Urinary bladder (tissue), 4 donors: ENCODE results near the gene ARHGEF16. TPM values are rescaled to one million over a fixed set of nuclear protein-coding genes. Genes with fewer than 3 reads are reported as not detected.

Experiments
- DNase-seq: peaks from one replicate; pipeline ENCODE4 v3.0.0-alpha.2; 2015; ENCODE audit errors: extremely low spot score
- H3K27ac ChIP-seq: one replicate; pipeline ENCODE4 v1.5.1; 2013; ENCODE audit warnings: low read depth, mild to moderate bottlenecking, moderate library complexity
- H3K36me3 ChIP-seq: one replicate; pipeline ENCODE4 v1.6.1; 2013; ENCODE audit warnings: mild to moderate bottlenecking, moderate library complexity; ENCODE audit not compliant: insufficient read depth
- H3K4me1 ChIP-seq: one replicate; pipeline ENCODE4 v1.6.1; 2013; ENCODE audit warnings: mild to moderate bottlenecking, moderate library complexity; ENCODE audit not compliant: insufficient read depth
- H3K4me3 ChIP-seq: one replicate; pipeline ENCODE4 v1.5.1; 2013; ENCODE audit warnings: low read depth, low read length
- WGBS: extraction: QIAGEN DNeasy Blood & Tissue Kit; methylation state at CpG from one replicate; pipeline ENCODE4 v1.1.7; 2013; 5-methylcytosine and 5-hydroxymethylcytosine counted together
- polyA plus RNA-seq: library from polyadenylated mRNA; stranded (reverse); fragments of 200-250 nt; gene quantifications from one replicate; pipeline ENCODE4 v1.2.3, GENCODE V29; 2013
- total RNA-seq: library from RNA; depleted of rRNA; stranded (reverse); fragments of >200 nt; gene quantifications from one replicate; pipeline ENCODE4 v1.2.3, GENCODE V29; 2014
- donor health status: healthy with polysubstance abuse.
- donor health status: healthy.

ARHGEF16 gene
- total and polyA plus RNA-seq, 2 donors, result 3.3 to 4.2 TPM

- H3K4me3 ChIP-seq, result no peak overlapping the region
- WGBS, result 67% methylated on average over 9 of the region's 9 CpGs
- no peak overlapping the region for H3K27ac ChIP-seq
- no peak for DNase-seq
- no peaks in the 10 kb centered on the region for H3K4me1 ChIP-seq
- no peaks in the 10 kb centered on the region for H3K36me3 ChIP-seq
These were observed 4.1 kb upstream of the ARHGEF16 start for GRCh38 chr1:3450202-3450863.

GRCh38 chr1:3450983-3451382 lies 3.5 kb upstream of the ARHGEF16 start:
- no peak overlapping the region for H3K27ac ChIP-seq
- DNase-seq, result no peak
- H3K4me3 ChIP-seq, result no peak overlapping the region
- WGBS, result 76% methylated on average over 12 of the region's 12 CpGs
- no peaks in the 10 kb centered on the region for H3K4me1 ChIP-seq
- H3K36me3 ChIP-seq, result no peaks in the 10 kb centered on the region

GRCh38 chr1:3451994-3452865 lies 2.2 kb upstream of the ARHGEF16 start:
- DNase-seq, result no peak
- Histone ChIP-seq H3K27ac (no peak overlapping the region), H3K4me3 (no peak overlapping the region), H3K4me1 (no peaks in the 10 kb centered on the region), H3K36me3 (no peaks in the 10 kb centered on the region)
- WGBS, result 70% methylated on average over 23 of the region's 23 CpGs

GRCh38 chr1:3452866-3453175 lies 1.6 kb upstream of the ARHGEF16 start:
- no peak overlapping the region for H3K27ac ChIP-seq
- 57% methylated on average over 5 of the region's 5 CpGs for whole genome bisulfite sequencing
- DNase-seq, result no peak
- H3K4me3 ChIP-seq, result no peak overlapping the region
- no peaks in the 10 kb centered on the region for H3K4me1 ChIP-seq
- H3K36me3 ChIP-seq, result no peaks in the 10 kb centered on the region

GRCh38 chr1:3453203-3453761 lies 1.2 kb upstream of the ARHGEF16 start:
- Histone ChIP-seq H3K36me3 (no peaks in the 10 kb centered on the region), H3K4me3 (no peak overlapping the region), H3K4me1 (no peaks in the 10 kb centered on the region), H3K27ac (no peak overlapping the region)
- WGBS, result 28% methylated on average over 18 of the region's 18 CpGs
- peak; percentile 40 for DNase-seq

GRCh38 chr1:3454811-3455618 lies 550 bp downstream of the ARHGEF16 start:
- Histone ChIP-seq H3K4me1 (no peaks in the 10 kb centered on the region), H3K36me3 (no peaks in the 10 kb centered on the region), H3K27ac (no peak overlapping the region), H3K4me3 (peak overlapping the region; percentile 42)
- WGBS, result 9% methylated on average over 43 of the region's 46 CpGs
- no peak for DNase-seq

GRCh38 chr1:3455670-3456448 lies 1.4 kb downstream of the ARHGEF16 start:
- no peak for DNase-seq
- 90% methylated on average over 18 of the region's 18 CpGs for WGBS
- no peaks in the 10 kb centered on the region for H3K4me1 ChIP-seq
- no peaks in the 10 kb centered on the region for H3K36me3 ChIP-seq
- no peak overlapping the region for H3K27ac ChIP-seq
- H3K4me3 ChIP-seq, result no peak overlapping the region

- 83% methylated on average over 12 of the region's 12 CpGs for WGBS
- no peaks in the 10 kb centered on the region for H3K36me3 ChIP-seq
- H3K4me3 ChIP-seq, result no peak overlapping the region
- no peak for DNase-seq
- H3K27ac ChIP-seq, result no peak overlapping the region
- no peaks in the 10 kb centered on the region for H3K4me1 ChIP-seq
These were observed 2.0 kb downstream of the ARHGEF16 start for GRCh38 chr1:3456449-3456963.

- Histone ChIP-seq H3K27ac (no peak overlapping the region), H3K4me1 (no peaks in the 10 kb centered on the region), H3K4me3 (no peak overlapping the region), H3K36me3 (no peaks in the 10 kb centered on the region)
- 84% methylated on average over 29 of the region's 29 CpGs for WGBS
- no peak for DNase-seq
These were observed 2.8 kb downstream of the ARHGEF16 start for GRCh38 chr1:3456964-3457909.

- no peak overlapping the region for H3K4me3 ChIP-seq
- 48% methylated on average over 18 of the region's 18 CpGs for WGBS
- no peaks in the 10 kb centered on the region for H3K4me1 ChIP-seq
- no peaks in the 10 kb centered on the region for H3K36me3 ChIP-seq
- H3K27ac ChIP-seq, result no peak overlapping the region
- no peak for DNase-seq
These were observed 3.7 kb downstream of the ARHGEF16 start for GRCh38 chr1:3457910-3458883.
